ENCODE measurements around the gene TAF6.
A peak's percentile ranks its signal among the peaks of the same experiment; 100 is the strongest.
"Not testable (repeated sequence)": the region's sequence is repeated elsewhere in the genome, so short reads cannot be mapped to it uniquely, and the experiment has no call there.

Gene TAF6

GRCh38 chr7:100132126-100132525, 13.0 kb upstream of the TAF6 start:
- no peak for DNase-seq (ENCODE audit: low read depth in 1 of 2, low spot score in 1 of 2)
- H3K27me3 ChIP-seq (ENCODE audit: insufficient read depth, poor library complexity, severe bottlenecking) = no peaks in the 10 kb centered on the region
- no peak overlapping the region for H3K4me3 ChIP-seq (replicated peaks; ENCODE audit: insufficient read depth, low read length)
- TF ChIP-seq POLR2AphosphoS5 (IDR thresholded peaks at IDR 0.05; ENCODE audit: low read depth) (no peak), CTCF (IDR thresholded peaks at IDR 0.05; ENCODE audit: insufficient read depth, low read length) (no peak), SPI1 (IDR thresholded peaks at IDR 0.05; ENCODE audit: borderline replicate concordance, low read depth) (no peak), GABPA (IDR thresholded peaks at IDR 0.05; ENCODE audit: low read depth) (no peak), REST (IDR thresholded peaks at IDR 0.05; ENCODE audit: insufficient replicate concordance, low read depth) (no peak)
- no peak overlapping the region for H3K27ac ChIP-seq (replicated peaks)

- TF ChIP-seq GABPA (IDR thresholded peaks at IDR 0.05; ENCODE audit: low read depth) (no peak), REST (IDR thresholded peaks at IDR 0.05; ENCODE audit: insufficient replicate concordance, low read depth) (no peak), CTCF (IDR thresholded peaks at IDR 0.05; ENCODE audit: insufficient read depth, low read length) (peak; percentile 56), SPI1 (IDR thresholded peaks at IDR 0.05; ENCODE audit: borderline replicate concordance, low read depth) (no peak), POLR2AphosphoS5 (IDR thresholded peaks at IDR 0.05; ENCODE audit: low read depth) (no peak)
- no peak overlapping the region for H3K27ac ChIP-seq (replicated peaks)
- no peaks in the 10 kb centered on the region for H3K27me3 ChIP-seq (ENCODE audit: insufficient read depth, poor library complexity, severe bottlenecking)
- DNase-seq (ENCODE audit: low read depth in 1 of 2, low spot score in 1 of 2) = peak in 1 of 2 experiments; percentile 76
- no peak overlapping the region for H3K4me3 ChIP-seq (replicated peaks; ENCODE audit: insufficient read depth, low read length)
These were observed 11.7 kb upstream of the TAF6 start for GRCh38 chr7:100130608-100131453.

GRCh38 chr7:100130220-100130607, 11.1 kb upstream of the TAF6 start:
- not testable (repeated sequence) for H3K4me3 ChIP-seq (replicated peaks; ENCODE audit: insufficient read depth, low read length); H3K27ac ChIP-seq (replicated peaks); H3K27me3 ChIP-seq (ENCODE audit: insufficient read depth, poor library complexity, severe bottlenecking); DNase-seq (ENCODE audit: low read depth in 1 of 2, low spot score in 1 of 2)

- Histone ChIP-seq H3K27me3 (ENCODE audit: insufficient read depth, poor library complexity, severe bottlenecking) (no peaks in the 10 kb centered on the region), H3K4me3 (replicated peaks; ENCODE audit: insufficient read depth, low read length) (no peak overlapping the region), H3K27ac (replicated peaks) (no peak overlapping the region)
- no peak for DNase-seq (ENCODE audit: low read depth in 1 of 2, low spot score in 1 of 2)
- no peak for TF ChIP-seq GABPA (IDR thresholded peaks at IDR 0.05; ENCODE audit: low read depth)
- TF ChIP-seq CTCF (IDR thresholded peaks at IDR 0.05; ENCODE audit: insufficient read depth, low read length) = no peak
- TF ChIP-seq POLR2AphosphoS5 (IDR thresholded peaks at IDR 0.05; ENCODE audit: low read depth) = no peak
- TF ChIP-seq SPI1 (IDR thresholded peaks at IDR 0.05; ENCODE audit: borderline replicate concordance, low read depth) = no peak
- no peak for TF ChIP-seq REST (IDR thresholded peaks at IDR 0.05; ENCODE audit: insufficient replicate concordance, low read depth)
These were observed 9.4 kb upstream of the TAF6 start for GRCh38 chr7:100128637-100128963.

All from HL-60 (cell line).